Neural cell (in vitro differentiated cells): ENCODE results near the gene CCNA2. TPM values are rescaled to one million over a fixed set of nuclear protein-coding genes. Genes with fewer than 3 reads are reported as not detected.

Experiments used
- H2AFZ ChIP-seq: fragments of 200-600, 300-800 bp; sonication (generic), shearing (Covaris generic); 2 replicates; pipeline ENCODE4 v1.6.0; 2014; ENCODE audit warnings: low read depth, mild to moderate bottlenecking, antibody characterized with exemption, low read length, moderate library complexity
- H3F3A ChIP-seq: fragments of 200-600 bp; shearing (Covaris generic); 2 replicates; pipeline ENCODE4 v1.6.1; 2016; ENCODE audit warnings: mild to moderate bottlenecking, moderate library complexity, mixed read lengths, antibody characterized with exemption, low read length; ENCODE audit not compliant: insufficient read depth, poor library complexity, severe bottlenecking
- H3K27ac ChIP-seq: fragments of 200-600, 300-800 bp; sonication (generic), shearing (Covaris generic); 2 replicates; pipeline ENCODE4 v1.5.1; 2014; ENCODE audit warnings: mild to moderate bottlenecking, low read length, moderate library complexity
- H3K27me3 ChIP-seq: fragments of 300-800, 200-600 bp; sonication (generic), shearing (Covaris generic); 2 replicates; pipeline ENCODE4 v1.6.0; 2014; ENCODE audit warnings: mild to moderate bottlenecking, low read depth, low read length, moderate library complexity; ENCODE audit not compliant: insufficient read depth
- H3K36me3 ChIP-seq: fragments of 300-800, 200-600 bp; sonication (generic), shearing (Covaris generic); 2 replicates; pipeline ENCODE4 v1.5.1; 2014; ENCODE audit warnings: mild to moderate bottlenecking, antibody characterized with exemption, low read length, moderate library complexity; ENCODE audit not compliant: insufficient read depth
- H3K4me2 ChIP-seq: fragments of 300-800, 200-600 bp; sonication (generic), shearing (Covaris generic); 2 replicates; pipeline ENCODE4 v1.6.0; 2014; ENCODE audit warnings: mild to moderate bottlenecking, low read length
- H3K4me3 ChIP-seq: fragments of 300-800, 200-600 bp; sonication (generic), shearing (Covaris generic); 2 replicates; pipeline ENCODE4 v1.5.1; 2014; ENCODE audit warnings: mild to moderate bottlenecking, low read length, moderate library complexity
- H3K79me2 ChIP-seq: fragments of 200-600 bp; shearing (Covaris generic); replicated peaks from 2 replicates; pipeline ENCODE4 v1.6.0; 2014; ENCODE audit warnings: mild to moderate bottlenecking, low read length, moderate library complexity; ENCODE audit not compliant: insufficient read depth
- H3K9ac ChIP-seq: fragments of 300-800, 200-600 bp; sonication (generic), shearing (Covaris generic); 2 replicates; pipeline ENCODE4 v1.6.1; 2016; ENCODE audit warnings: mild to moderate bottlenecking, low read length, mixed read lengths
- H3K9me2 ChIP-seq: fragments of 200-600 bp; shearing (Covaris generic); 2 replicates; pipeline ENCODE4 v1.6.1; 2016; ENCODE audit warnings: mild to moderate bottlenecking, low read length, mixed read lengths; ENCODE audit not compliant: insufficient read depth
- H3K9me3 ChIP-seq: fragments of 200-600, 300-800 bp; sonication (generic), shearing (Covaris generic); 2 replicates; pipeline ENCODE4 v1.6.1; 2016; ENCODE audit warnings: mild to moderate bottlenecking, mixed run types, low read length, moderate library complexity, mixed read lengths
- H4K20me1 ChIP-seq: fragments of 200-600 bp; shearing (Covaris generic); 2 replicates; pipeline ENCODE4 v1.6.1; 2016; ENCODE audit warnings: mild to moderate bottlenecking, mixed run types; ENCODE audit not compliant: insufficient read depth
- EP300 ChIP-seq: fragments of 450-650 bp; conservative IDR thresholded peaks from 2 replicates; pipeline ENCODE4 v1.6.1; 2014; ENCODE audit warnings: antibody characterized with exemption, mild to moderate bottlenecking, moderate library complexity; ENCODE audit not compliant: poor library complexity, severe bottlenecking
- EZH2 ChIP-seq: fragments of 200-600, 300-800 bp; shearing (Covaris generic), sonication (generic); IDR thresholded peaks from 2 replicates; pipeline ENCODE4 v1.6.1; 2014; ENCODE audit warnings: antibody characterized with exemption, low read length, borderline replicate concordance, mild to moderate bottlenecking; ENCODE audit not compliant: insufficient read depth, poor library complexity, severe bottlenecking
- MXI1 ChIP-seq: fragments of 450-650 bp; conservative IDR thresholded peaks from 2 replicates; pipeline ENCODE4 v1.6.1; 2014; ENCODE audit warnings: antibody characterized with exemption, mild to moderate bottlenecking; ENCODE audit not compliant: poor library complexity, severe bottlenecking
- POLR2AphosphoS5 ChIP-seq: IDR thresholded peaks from 2 replicates; pipeline ENCODE4 v1.6.1; 2012
- RAD21 ChIP-seq: fragments of 450-650 bp; conservative IDR thresholded peaks from 2 replicates; pipeline ENCODE4 v1.6.1; 2014; ENCODE audit warnings: antibody characterized with exemption, mild to moderate bottlenecking, moderate library complexity
- SMC3 ChIP-seq: fragments of 450-650 bp; conservative IDR thresholded peaks from 2 replicates; pipeline ENCODE4 v1.6.1; 2014; ENCODE audit warnings: antibody characterized with exemption, mild to moderate bottlenecking, moderate library complexity; ENCODE audit not compliant: poor library complexity
- TAF1 ChIP-seq: IDR thresholded peaks from 2 replicates; pipeline ENCODE4 v1.6.1; 2012; ENCODE audit warnings: low read depth
- polyA plus RNA-seq: library from polyadenylated mRNA; depleted of rRNA; stranded (reverse); fragments of >200 nt; gene quantifications from 2 replicates; pipeline ENCODE4 v1.2.3, GENCODE V29; 2014
- TF ChIP-seq, protein P1 (sequence below): fragments of 450-650 bp; IDR thresholded peaks from 2 replicates; pipeline ENCODE4 v1.5.1; 2014; ENCODE audit warnings: antibody characterized with exemption, mild to moderate bottlenecking, moderate library complexity; ENCODE audit not compliant: poor library complexity, severe bottlenecking
- TF ChIP-seq, protein P2 (sequence below): IDR thresholded peaks from 2 replicates; pipeline ENCODE4 v1.6.1; 2012; ENCODE audit warnings: borderline replicate concordance

CCNA2 gene
- polyA plus RNA-seq, 1 donor from 2014 or later = 7.5 TPM

DNA sequence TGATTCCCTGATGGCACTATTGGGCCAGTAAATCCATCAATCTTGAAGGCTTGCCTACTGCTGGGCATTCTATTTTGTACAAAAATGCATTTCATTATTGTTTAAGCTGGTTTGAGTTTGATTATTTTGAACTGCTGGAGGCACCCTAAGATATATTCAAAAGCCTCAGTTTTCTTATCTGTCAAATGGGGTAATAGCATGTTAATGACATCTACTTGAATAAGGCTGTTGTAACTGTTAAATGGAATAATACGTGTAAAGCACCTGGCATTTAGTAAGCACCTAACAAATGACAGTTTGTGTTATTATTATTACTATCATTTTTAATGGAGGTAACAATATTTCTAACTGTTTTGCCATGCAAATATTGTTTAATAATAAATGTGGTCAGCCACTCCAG is 51.8 kb downstream of the CCNA2 start:
- Histone ChIP-seq H3K9me2 (no peaks in the 10 kb centered on the region), H4K20me1 (no peaks in the 10 kb centered on the region), H3K79me2 (no peaks in the 10 kb centered on the region), H3F3A (no peaks in the 10 kb centered on the region), H3K36me3 (no peaks in the 10 kb centered on the region), H3K9me3 (no peaks in the 10 kb centered on the region), H3K9ac (no peak overlapping the region), H3K4me2 (no peak overlapping the region), H2AFZ (no peak overlapping the region), H3K27me3 (peaks cover 7% of the 10 kb centered on the region), H3K27ac (no peak overlapping the region), H3K4me3 (no peak overlapping the region)
- no peak for TF ChIP-seq TAF1
- TF ChIP-seq POLR2AphosphoS5 = no peak
- TF ChIP-seq, protein P1, sequence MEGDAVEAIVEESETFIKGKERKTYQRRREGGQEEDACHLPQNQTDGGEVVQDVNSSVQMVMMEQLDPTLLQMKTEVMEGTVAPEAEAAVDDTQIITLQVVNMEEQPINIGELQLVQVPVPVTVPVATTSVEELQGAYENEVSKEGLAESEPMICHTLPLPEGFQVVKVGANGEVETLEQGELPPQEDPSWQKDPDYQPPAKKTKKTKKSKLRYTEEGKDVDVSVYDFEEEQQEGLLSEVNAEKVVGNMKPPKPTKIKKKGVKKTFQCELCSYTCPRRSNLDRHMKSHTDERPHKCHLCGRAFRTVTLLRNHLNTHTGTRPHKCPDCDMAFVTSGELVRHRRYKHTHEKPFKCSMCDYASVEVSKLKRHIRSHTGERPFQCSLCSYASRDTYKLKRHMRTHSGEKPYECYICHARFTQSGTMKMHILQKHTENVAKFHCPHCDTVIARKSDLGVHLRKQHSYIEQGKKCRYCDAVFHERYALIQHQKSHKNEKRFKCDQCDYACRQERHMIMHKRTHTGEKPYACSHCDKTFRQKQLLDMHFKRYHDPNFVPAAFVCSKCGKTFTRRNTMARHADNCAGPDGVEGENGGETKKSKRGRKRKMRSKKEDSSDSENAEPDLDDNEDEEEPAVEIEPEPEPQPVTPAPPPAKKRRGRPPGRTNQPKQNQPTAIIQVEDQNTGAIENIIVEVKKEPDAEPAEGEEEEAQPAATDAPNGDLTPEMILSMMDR = no peak
- TF ChIP-seq MXI1 = no peak
- TF ChIP-seq, protein P2, sequence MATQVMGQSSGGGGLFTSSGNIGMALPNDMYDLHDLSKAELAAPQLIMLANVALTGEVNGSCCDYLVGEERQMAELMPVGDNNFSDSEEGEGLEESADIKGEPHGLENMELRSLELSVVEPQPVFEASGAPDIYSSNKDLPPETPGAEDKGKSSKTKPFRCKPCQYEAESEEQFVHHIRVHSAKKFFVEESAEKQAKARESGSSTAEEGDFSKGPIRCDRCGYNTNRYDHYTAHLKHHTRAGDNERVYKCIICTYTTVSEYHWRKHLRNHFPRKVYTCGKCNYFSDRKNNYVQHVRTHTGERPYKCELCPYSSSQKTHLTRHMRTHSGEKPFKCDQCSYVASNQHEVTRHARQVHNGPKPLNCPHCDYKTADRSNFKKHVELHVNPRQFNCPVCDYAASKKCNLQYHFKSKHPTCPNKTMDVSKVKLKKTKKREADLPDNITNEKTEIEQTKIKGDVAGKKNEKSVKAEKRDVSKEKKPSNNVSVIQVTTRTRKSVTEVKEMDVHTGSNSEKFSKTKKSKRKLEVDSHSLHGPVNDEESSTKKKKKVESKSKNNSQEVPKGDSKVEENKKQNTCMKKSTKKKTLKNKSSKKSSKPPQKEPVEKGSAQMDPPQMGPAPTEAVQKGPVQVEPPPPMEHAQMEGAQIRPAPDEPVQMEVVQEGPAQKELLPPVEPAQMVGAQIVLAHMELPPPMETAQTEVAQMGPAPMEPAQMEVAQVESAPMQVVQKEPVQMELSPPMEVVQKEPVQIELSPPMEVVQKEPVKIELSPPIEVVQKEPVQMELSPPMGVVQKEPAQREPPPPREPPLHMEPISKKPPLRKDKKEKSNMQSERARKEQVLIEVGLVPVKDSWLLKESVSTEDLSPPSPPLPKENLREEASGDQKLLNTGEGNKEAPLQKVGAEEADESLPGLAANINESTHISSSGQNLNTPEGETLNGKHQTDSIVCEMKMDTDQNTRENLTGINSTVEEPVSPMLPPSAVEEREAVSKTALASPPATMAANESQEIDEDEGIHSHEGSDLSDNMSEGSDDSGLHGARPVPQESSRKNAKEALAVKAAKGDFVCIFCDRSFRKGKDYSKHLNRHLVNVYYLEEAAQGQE = no peak
- TF ChIP-seq SMC3 = no peak
- no peak for TF ChIP-seq EP300

DNA sequence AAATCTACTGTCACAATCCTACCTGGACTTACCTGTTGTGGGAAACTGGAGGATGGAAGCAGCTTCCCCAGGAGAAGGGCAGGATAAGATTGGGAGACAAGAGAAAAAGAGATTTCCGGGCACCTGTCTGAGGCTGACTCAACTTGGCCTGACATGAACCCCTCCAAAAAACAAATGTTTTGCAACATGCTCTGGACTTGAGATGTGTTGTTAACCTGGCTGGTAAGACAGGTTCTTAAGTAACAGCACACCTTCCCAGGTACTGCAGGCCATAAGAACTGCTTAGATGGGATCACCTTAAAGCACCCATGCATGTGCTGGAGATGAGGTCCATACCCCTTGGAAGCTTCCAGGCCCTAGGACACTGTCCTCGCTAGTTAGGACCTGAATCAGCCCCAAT is 54.3 kb downstream of the CCNA2 start:
- Histone ChIP-seq H2AFZ (no peak overlapping the region), H4K20me1 (no peaks in the 10 kb centered on the region), H3K9me2 (no peaks in the 10 kb centered on the region), H3K79me2 (no peaks in the 10 kb centered on the region), H3K27ac (no peak overlapping the region), H3K9ac (no peak overlapping the region), H3K36me3 (no peaks in the 10 kb centered on the region), H3F3A (no peaks in the 10 kb centered on the region), H3K9me3 (no peaks in the 10 kb centered on the region), H3K27me3 (peaks cover 32% of the 10 kb centered on the region), H3K4me2 (no peak overlapping the region), H3K4me3 (no peak overlapping the region)
- TF ChIP-seq RAD21 (no peak), TAF1 (no peak), EZH2 (no peak), MXI1 (no peak), EP300 (no peak), SMC3 (no peak), POLR2AphosphoS5 (no peak)
- TF ChIP-seq, protein P1 = no peak
- TF ChIP-seq, protein P2 = no peak
